Liver (tissue), 3 donors: ENCODE measurements around the gene INSYN2B.

Experiments
- MAX ChIP-seq: IDR thresholded peaks from 2 replicates; pipeline ENCODE4 v1.6.1; 2016; ENCODE audit warnings: antibody characterized with exemption
- SP1 ChIP-seq: IDR thresholded peaks from 2 replicates; pipeline ENCODE4 v1.6.1; 2018; ENCODE audit warnings: antibody characterized with exemption, mild to moderate bottlenecking
- TAF1 ChIP-seq: conservative IDR thresholded peaks from 2 replicates; pipeline ENCODE4 v1.6.1; 2016; ENCODE audit warnings: antibody characterized with exemption, mild to moderate bottlenecking
- TF ChIP-seq, protein P1 (sequence below): fragments of 150-350 bp; IDR thresholded peaks from 2 replicates; pipeline ENCODE4 v1.5.1; 2017; ENCODE audit warnings: improper control_type of control experiment, low read depth, low read length; ENCODE audit not compliant: missing input control
- donor health status: healthy.
- donor health status: healthy.

DNA sequence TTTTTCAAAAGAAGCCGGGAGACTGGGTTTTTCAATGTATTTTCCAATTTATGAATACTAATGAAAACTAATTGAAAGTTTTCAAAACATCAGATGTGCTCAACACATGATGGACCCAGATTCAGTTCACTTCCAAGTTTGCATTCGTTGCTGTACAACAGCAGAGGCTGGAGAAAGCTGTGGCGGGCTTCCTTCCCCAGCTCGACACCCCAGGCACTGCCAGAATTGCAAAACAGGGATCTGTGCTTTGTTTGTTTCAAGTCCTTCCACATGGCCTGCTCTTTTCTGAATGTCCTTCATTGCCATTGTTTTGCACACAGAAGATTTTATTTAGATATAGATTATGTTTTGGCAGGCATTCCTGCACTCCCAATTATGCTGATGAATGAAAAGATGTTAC lies 30.3 kb upstream of the INSYN2B start:
- TF ChIP-seq TAF1 (no peak), MAX (no peak), SP1 (no peak)
- TF ChIP-seq, protein P1, sequence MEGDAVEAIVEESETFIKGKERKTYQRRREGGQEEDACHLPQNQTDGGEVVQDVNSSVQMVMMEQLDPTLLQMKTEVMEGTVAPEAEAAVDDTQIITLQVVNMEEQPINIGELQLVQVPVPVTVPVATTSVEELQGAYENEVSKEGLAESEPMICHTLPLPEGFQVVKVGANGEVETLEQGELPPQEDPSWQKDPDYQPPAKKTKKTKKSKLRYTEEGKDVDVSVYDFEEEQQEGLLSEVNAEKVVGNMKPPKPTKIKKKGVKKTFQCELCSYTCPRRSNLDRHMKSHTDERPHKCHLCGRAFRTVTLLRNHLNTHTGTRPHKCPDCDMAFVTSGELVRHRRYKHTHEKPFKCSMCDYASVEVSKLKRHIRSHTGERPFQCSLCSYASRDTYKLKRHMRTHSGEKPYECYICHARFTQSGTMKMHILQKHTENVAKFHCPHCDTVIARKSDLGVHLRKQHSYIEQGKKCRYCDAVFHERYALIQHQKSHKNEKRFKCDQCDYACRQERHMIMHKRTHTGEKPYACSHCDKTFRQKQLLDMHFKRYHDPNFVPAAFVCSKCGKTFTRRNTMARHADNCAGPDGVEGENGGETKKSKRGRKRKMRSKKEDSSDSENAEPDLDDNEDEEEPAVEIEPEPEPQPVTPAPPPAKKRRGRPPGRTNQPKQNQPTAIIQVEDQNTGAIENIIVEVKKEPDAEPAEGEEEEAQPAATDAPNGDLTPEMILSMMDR, result no peak
